Activated CD8-positive, alpha-beta T cell treated with anti-CD3 and anti-CD28 coated beads for 36 hours (primary cell): ENCODE results near the gene DNTTIP2. TPM values are rescaled to one million over a fixed set of nuclear protein-coding genes. Genes with fewer than 3 reads are reported as not detected.
"Not testable (repeated sequence)": the region's sequence is repeated elsewhere in the genome, so short reads cannot be mapped to it uniquely, and the experiment has no call there.

Source experiments
- ATAC-seq: fragments of 200-7000 bp; cut with Tn5 transposase; one replicate; pipeline ENCODE4 v1.10.0; 2021; ENCODE audit warnings: mild to moderate bottlenecking, moderate library complexity
- CTCF ChIA-PET: fragments of 350-600 bp; sonication (Branson Sonifier 250); formaldehyde crosslinking; loops from one replicate; lab custom pipeline; 2021; ENCODE audit warnings: antibody characterized with exemption; lab: Charles Lee
- POLR2A ChIA-PET: fragments of 350-600 bp; sonication (Branson Sonifier 250); formaldehyde crosslinking; loops from one replicate; lab custom pipeline; 2021; ENCODE audit warnings: antibody characterized with exemption; lab: Charles Lee
- DNase-seq: peaks from one replicate; pipeline ENCODE4 v3.0.0-alpha.2; 2020
- H3K27ac Mint-ChIP-seq: one replicate; pipeline ENCODE4 v1.8.0; 2021; ENCODE audit warnings: mild to moderate bottlenecking, mixed read lengths
- H3K27me3 Mint-ChIP-seq: one replicate; pipeline ENCODE4 v1.8.0; 2021; ENCODE audit warnings: mixed read lengths
- H3K36me3 Mint-ChIP-seq: one replicate; pipeline ENCODE4 v1.8.0; 2021; ENCODE audit warnings: low read depth, mixed read lengths
- H3K4me1 Mint-ChIP-seq: one replicate; pipeline ENCODE4 v1.8.0; 2021; ENCODE audit warnings: low read depth, mixed read lengths
- H3K4me3 Mint-ChIP-seq: one replicate; pipeline ENCODE4 v1.8.0; 2021; ENCODE audit warnings: mild to moderate bottlenecking, moderate library complexity, mixed read lengths
- H3K9me3 Mint-ChIP-seq: one replicate; pipeline ENCODE4 v1.8.0; 2021; ENCODE audit warnings: mixed read lengths
- CTCF ChIP-seq: fragments of 200-600 bp; IDR thresholded peaks from one replicate; pipeline ENCODE4 v1.8.0; 2022; ENCODE audit warnings: antibody characterized with exemption, mild to moderate bottlenecking
- intact Hi-C: fragments of 100-400 bp; cut with micrococcal nuclease; formaldehyde crosslinking; loops from one replicate; pipeline ENCODE4 v1.10.0; 2022
- total RNA-seq, 2 experiments: library from RNA; stranded (reverse); gene quantifications; one replicate each; pipeline ENCODE4 v1.2.3, GENCODE V29; 2021

DNTTIP2 gene
- total RNA-seq, 2 experiments from 2014 or later, result 81.7 to 82.2 TPM

GRCh38 chr1:93877529-93877928 is 1.5 kb downstream of the DNTTIP2 start:
- Mint-ChIP-seq H3K27ac (peak overlapping the region; percentile 95), H3K27me3 (no peaks in the 10 kb centered on the region), H3K4me1 (peaks cover 37% of the 10 kb centered on the region), H3K36me3 (peaks cover 51% of the 10 kb centered on the region), H3K9me3 (no peaks in the 10 kb centered on the region), H3K4me3 (peak overlapping the region; percentile 93)
- intact Hi-C loops, result no loop called here
- no peak for TF ChIP-seq CTCF
- ChIA-PET POLR2A (interaction anchor here (0.9 to 1.6 kb wide), 2 partner anchors 16 to 270 kb away, joined by 3 read pairs; no protein-coding TSS in a partner anchor), CTCF (no interaction called here)
- ATAC-seq, result no peak
- no peak for DNase-seq

- intact Hi-C loops, result no loop called here
- H3K27me3 Mint-ChIP-seq, result no peaks in the 10 kb centered on the region
- H3K9me3 Mint-ChIP-seq, result no peaks in the 10 kb centered on the region
- peak overlapping the region; percentile 93 for H3K4me3 Mint-ChIP-seq
- H3K36me3 Mint-ChIP-seq, result peaks cover 64% of the 10 kb centered on the region
- DNase-seq, result no peak
- TF ChIP-seq CTCF, result no peak
- ChIA-PET POLR2A (interaction anchor here (0.9 kb wide), 1 partner anchor 269 kb away, joined by 3 read pairs; no protein-coding TSS in a partner anchor), CTCF (no interaction called here)
- no peak for ATAC-seq
- H3K4me1 Mint-ChIP-seq, result peaks cover 37% of the 10 kb centered on the region
- peak overlapping the region; percentile 95 for H3K27ac Mint-ChIP-seq
Observed at GRCh38 chr1:93876244-93876643, 2.8 kb downstream of the DNTTIP2 start.

- TF ChIP-seq CTCF, result peak; percentile 34
- ChIA-PET POLR2A (no interaction called here), CTCF (interaction anchor here (1.2 kb wide), 1 partner anchor 245 kb away, joined by 4 read pairs; no protein-coding TSS in a partner anchor)
- Mint-ChIP-seq H3K4me3 (no peak overlapping the region), H3K27ac (peak overlapping the region; percentile 69), H3K4me1 (peaks cover 34% of the 10 kb centered on the region), H3K9me3 (no peaks in the 10 kb centered on the region), H3K36me3 (peaks cover 73% of the 10 kb centered on the region), H3K27me3 (no peaks in the 10 kb centered on the region)
- DNase-seq, result no peak
- intact Hi-C loops, result no loop called here
- no peak for ATAC-seq
Observed at GRCh38 chr1:93874025-93874651, 4.9 kb downstream of the DNTTIP2 start.

- intact Hi-C loops, result no loop called here
- POLR2A ChIA-PET, result no interaction called here
- H3K27me3 Mint-ChIP-seq, result no peaks in the 10 kb centered on the region
- H3K9me3 Mint-ChIP-seq, result no peaks in the 10 kb centered on the region
- H3K4me3 Mint-ChIP-seq, result no peak overlapping the region
- ATAC-seq (no peak), DNase-seq (no peak)
- H3K36me3 Mint-ChIP-seq, result peaks cover 66% of the 10 kb centered on the region
- CTCF ChIA-PET, result interaction anchor here (0.9 kb wide), 1 partner anchor 20 kb away, joined by 4 read pairs; no protein-coding TSS in a partner anchor
- H3K4me1 Mint-ChIP-seq, result peaks cover 19% of the 10 kb centered on the region
- no peak for TF ChIP-seq CTCF
- peak overlapping the region; percentile 44 for H3K27ac Mint-ChIP-seq
Observed at GRCh38 chr1:93871366-93871765, 7.6 kb downstream of the DNTTIP2 start.

- no peak for ATAC-seq
- no peaks in the 10 kb centered on the region for H3K9me3 Mint-ChIP-seq
- H3K27ac Mint-ChIP-seq, result peak overlapping the region; percentile 7
- intact Hi-C loops, result no loop called here
- POLR2A ChIA-PET, result interaction anchor here (0.8 to 1.4 kb wide), 2 partner anchors 9 to 11 kb away, joined by 6 read pairs; partner anchors contain the start of gene DNTTIP2
- H3K4me1 Mint-ChIP-seq, result peaks cover 8% of the 10 kb centered on the region
- no peak for TF ChIP-seq CTCF
- CTCF ChIA-PET, result no interaction called here
- no peak for DNase-seq
- peaks cover 53% of the 10 kb centered on the region for H3K36me3 Mint-ChIP-seq
- no peaks in the 10 kb centered on the region for H3K27me3 Mint-ChIP-seq
- H3K4me3 Mint-ChIP-seq, result no peak overlapping the region
Observed at GRCh38 chr1:93869653-93870052, 9.4 kb downstream of the DNTTIP2 start.

GRCh38 chr1:93868492-93868891 is 10.5 kb downstream of the DNTTIP2 start:
- H3K27me3 Mint-ChIP-seq, H3K4me1 Mint-ChIP-seq, ATAC-seq, H3K9me3 Mint-ChIP-seq, DNase-seq, intact Hi-C loops, CTCF ChIA-PET, H3K4me3 Mint-ChIP-seq: not testable (repeated sequence)
- Mint-ChIP-seq H3K36me3 (peaks cover 43% of the 10 kb centered on the region), H3K27ac (peak overlapping the region; percentile 56)
- POLR2A ChIA-PET, result interaction anchor here (1.4 kb wide), 1 partner anchor 11 kb away, joined by 6 read pairs; the partner anchor contains the start of gene DNTTIP2
